Retinal pigment epithelial cell (primary cell): Measurements from ENCODE around the gene PROS1.

Source experiments
- DNase-seq: peaks from one replicate; pipeline ENCODE4 v3.0.0-alpha.2; 2010; ENCODE audit warnings: low read depth
- H3K4me3 ChIP-seq: 2 replicates; pipeline ENCODE4 v1.5.1; 2011; ENCODE audit warnings: mild to moderate bottlenecking, low read length, control low read depth, moderate library complexity
- TF ChIP-seq, protein P1 (sequence below): conservative IDR thresholded peaks from 2 replicates; pipeline ENCODE4 v1.5.1; 2011; ENCODE audit warnings: low read depth, low read length, control low read depth, inconsistent platforms

Gene PROS1

GRCh38 chr3:94009608-94010007 is 35.9 kb upstream of the PROS1 start:
- DNase-seq = no peak
- H3K4me3 ChIP-seq = no peak overlapping the region
- TF ChIP-seq, protein P1, sequence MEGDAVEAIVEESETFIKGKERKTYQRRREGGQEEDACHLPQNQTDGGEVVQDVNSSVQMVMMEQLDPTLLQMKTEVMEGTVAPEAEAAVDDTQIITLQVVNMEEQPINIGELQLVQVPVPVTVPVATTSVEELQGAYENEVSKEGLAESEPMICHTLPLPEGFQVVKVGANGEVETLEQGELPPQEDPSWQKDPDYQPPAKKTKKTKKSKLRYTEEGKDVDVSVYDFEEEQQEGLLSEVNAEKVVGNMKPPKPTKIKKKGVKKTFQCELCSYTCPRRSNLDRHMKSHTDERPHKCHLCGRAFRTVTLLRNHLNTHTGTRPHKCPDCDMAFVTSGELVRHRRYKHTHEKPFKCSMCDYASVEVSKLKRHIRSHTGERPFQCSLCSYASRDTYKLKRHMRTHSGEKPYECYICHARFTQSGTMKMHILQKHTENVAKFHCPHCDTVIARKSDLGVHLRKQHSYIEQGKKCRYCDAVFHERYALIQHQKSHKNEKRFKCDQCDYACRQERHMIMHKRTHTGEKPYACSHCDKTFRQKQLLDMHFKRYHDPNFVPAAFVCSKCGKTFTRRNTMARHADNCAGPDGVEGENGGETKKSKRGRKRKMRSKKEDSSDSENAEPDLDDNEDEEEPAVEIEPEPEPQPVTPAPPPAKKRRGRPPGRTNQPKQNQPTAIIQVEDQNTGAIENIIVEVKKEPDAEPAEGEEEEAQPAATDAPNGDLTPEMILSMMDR = no peak

GRCh38 chr3:94008253-94008652 is 34.6 kb upstream of the PROS1 start:
- no peak for DNase-seq
- TF ChIP-seq, protein P1 = no peak
- no peak overlapping the region for H3K4me3 ChIP-seq

GRCh38 chr3:94004301-94004910 is 30.7 kb upstream of the PROS1 start:
- peak overlapping the region; percentile 2 for H3K4me3 ChIP-seq
- TF ChIP-seq, protein P1 = peak; percentile 86

GRCh38 chr3:94001827-94002495 is 28.3 kb upstream of the PROS1 start:
- DNase-seq = no peak
- no peak overlapping the region for H3K4me3 ChIP-seq
- TF ChIP-seq, protein P1 = no peak

More at GRCh38 chr3:94004301-94004910, 30.7 kb upstream of the PROS1 start:
- DNase-seq = no peak

DNA sequence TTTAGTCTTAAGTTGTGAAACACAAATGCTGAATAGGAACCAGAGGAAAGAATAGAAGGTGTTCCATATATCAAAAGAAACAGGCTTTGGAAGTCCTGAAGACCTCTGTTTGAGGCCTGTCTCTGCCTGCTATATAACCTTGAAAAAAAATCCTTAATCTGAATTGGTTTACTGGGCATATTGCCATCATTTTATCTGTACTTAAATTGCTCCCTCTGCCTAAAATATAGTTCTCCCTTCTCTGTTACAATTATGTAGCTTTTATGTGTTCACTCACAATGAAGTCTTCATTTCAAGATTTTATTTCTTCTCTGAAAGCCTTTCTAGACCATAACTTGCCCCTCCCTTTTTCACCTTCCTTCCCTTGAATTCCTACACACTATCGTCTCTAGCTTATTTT is 27.5 kb upstream of the PROS1 start:
- no peak for DNase-seq
- no peak overlapping the region for H3K4me3 ChIP-seq
- TF ChIP-seq, protein P1 = no peak

- no peak for DNase-seq
- TF ChIP-seq, protein P1 = no peak
- H3K4me3 ChIP-seq = no peak overlapping the region
Observed at GRCh38 chr3:93994056-93994455, 20.4 kb upstream of the PROS1 start.

DNA sequence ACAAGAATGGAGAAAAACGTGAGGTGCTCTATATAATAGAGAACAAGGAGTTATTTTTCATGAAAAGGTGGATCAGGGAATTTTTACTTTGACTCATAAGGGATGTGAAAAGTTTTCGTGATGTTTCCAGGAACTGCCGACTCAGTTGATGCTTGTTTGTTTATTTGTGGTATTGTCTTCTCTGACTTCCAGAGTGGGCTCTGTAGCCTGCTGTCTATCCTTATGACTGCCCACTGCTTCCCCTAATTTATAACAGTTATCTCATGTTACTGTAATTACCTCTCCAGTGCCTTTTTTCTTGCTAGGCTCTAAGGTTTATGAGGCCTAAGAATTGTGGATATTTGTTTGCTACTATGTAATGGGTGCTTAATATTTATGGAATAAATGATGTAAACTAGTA is 18.5 kb upstream of the PROS1 start:
- no peak overlapping the region for H3K4me3 ChIP-seq
- TF ChIP-seq, protein P1 = no peak
- no peak for DNase-seq
